Fibroblast of skin of left biceps (primary cell): ENCODE data around the gene LMNTD1.
"Not testable (repeated sequence)": the region's sequence is repeated elsewhere in the genome, so short reads cannot be mapped to it uniquely, and the experiment has no call there.

Experiments used
- DNase-seq, 2 experiments: peaks; one replicate each; pipeline ENCODE4 v3.0.0-alpha.2; 2013; ENCODE audit warnings: low read depth in 2 of 2

The LMNTD1 gene

GRCh38 chr12:25491396-25492325 is 61.4 kb downstream of the LMNTD1 start:
- DNase-seq: no peak

GRCh38 chr12:25488956-25489870 is 63.9 kb downstream of the LMNTD1 start:
- DNase-seq: not testable (repeated sequence)

GRCh38 chr12:25482625-25483024 is 70.5 kb downstream of the LMNTD1 start:
- peak in 1 of 2 experiments; percentile 28 for DNase-seq

GRCh38 chr12:25480145-25480544 is 72.9 kb downstream of the LMNTD1 start:
- DNase-seq: no peak

GRCh38 chr12:25477217-25477616 is 75.9 kb downstream of the LMNTD1 start:
- no peak for DNase-seq

- no peak for DNase-seq
These were observed 80.6 kb downstream of the LMNTD1 start for GRCh38 chr12:25472453-25472852.

- no peak for DNase-seq
These were observed 83.2 kb downstream of the LMNTD1 start for GRCh38 chr12:25469861-25470260.

GRCh38 chr12:25469368-25469767 is 83.7 kb downstream of the LMNTD1 start:
- DNase-seq: no peak

- no peak for DNase-seq
These were observed 89.6 kb downstream of the LMNTD1 start for GRCh38 chr12:25463521-25463920.

- DNase-seq: no peak
These were observed 90.1 kb downstream of the LMNTD1 start for GRCh38 chr12:25463005-25463404.

- no peak for DNase-seq
These were observed 93.5 kb downstream of the LMNTD1 start for GRCh38 chr12:25459541-25459951.

- DNase-seq: peak; percentile 91
These were observed 95.0 kb downstream of the LMNTD1 start for GRCh38 chr12:25458047-25458552.

GRCh38 chr12:25456474-25456873 is 96.6 kb downstream of the LMNTD1 start:
- no peak for DNase-seq

- no peak for DNase-seq
These were observed 97.4 kb downstream of the LMNTD1 start for GRCh38 chr12:25455696-25456095.

- no peak for DNase-seq
These were observed 104.1 kb downstream of the LMNTD1 start for GRCh38 chr12:25449007-25449406.

GRCh38 chr12:25447046-25447445 is 106.0 kb downstream of the LMNTD1 start:
- no peak for DNase-seq

GRCh38 chr12:25438638-25439037 is 114.4 kb downstream of the LMNTD1 start:
- DNase-seq: peak; percentile 51 to 59

GRCh38 chr12:25436206-25437030 is 116.7 kb downstream of the LMNTD1 start:
- DNase-seq: peak; percentile 58 to 62

- DNase-seq: no peak
These were observed 117.7 kb downstream of the LMNTD1 start for GRCh38 chr12:25435431-25435830.

GRCh38 chr12:25434515-25434914 is 118.6 kb downstream of the LMNTD1 start:
- DNase-seq: no peak

GRCh38 chr12:25433581-25434325 is 119.3 kb downstream of the LMNTD1 start:
- DNase-seq: no peak
